GM20000 (cell line): ENCODE results near the gene SLC35D2.

Source experiments
- DNase-seq: peaks from one replicate; pipeline ENCODE4 v3.0.0; 2012; ENCODE audit warnings: low spot score
- TF ChIP-seq, protein P1 (sequence below): IDR thresholded peaks from 2 replicates; pipeline ENCODE4 v1.5.1; 2012; ENCODE audit warnings: mild to moderate bottlenecking, control low read depth; ENCODE audit errors: extremely low read depth, missing control alignments

The SLC35D2 gene

DNA sequence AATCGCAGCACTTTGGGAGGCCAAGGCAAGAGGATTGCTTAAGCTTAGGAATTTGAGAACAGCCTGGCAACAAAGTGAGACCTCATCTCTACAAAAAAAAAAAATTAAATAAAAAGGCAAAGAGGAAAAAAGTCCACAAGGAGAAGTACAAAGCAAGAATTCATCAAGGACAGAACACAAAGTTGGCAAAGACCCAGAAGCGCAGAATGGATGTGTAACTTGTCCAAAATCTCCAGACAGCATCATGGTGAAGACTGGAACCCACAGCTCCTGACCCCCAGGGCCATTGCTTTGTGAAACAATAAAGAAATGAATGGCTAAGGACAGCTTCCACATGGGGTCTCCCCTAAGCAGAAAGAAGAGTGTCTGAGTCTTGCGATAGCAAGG lies 89.4 kb downstream of the SLC35D2 start:
- TF ChIP-seq, protein P1, sequence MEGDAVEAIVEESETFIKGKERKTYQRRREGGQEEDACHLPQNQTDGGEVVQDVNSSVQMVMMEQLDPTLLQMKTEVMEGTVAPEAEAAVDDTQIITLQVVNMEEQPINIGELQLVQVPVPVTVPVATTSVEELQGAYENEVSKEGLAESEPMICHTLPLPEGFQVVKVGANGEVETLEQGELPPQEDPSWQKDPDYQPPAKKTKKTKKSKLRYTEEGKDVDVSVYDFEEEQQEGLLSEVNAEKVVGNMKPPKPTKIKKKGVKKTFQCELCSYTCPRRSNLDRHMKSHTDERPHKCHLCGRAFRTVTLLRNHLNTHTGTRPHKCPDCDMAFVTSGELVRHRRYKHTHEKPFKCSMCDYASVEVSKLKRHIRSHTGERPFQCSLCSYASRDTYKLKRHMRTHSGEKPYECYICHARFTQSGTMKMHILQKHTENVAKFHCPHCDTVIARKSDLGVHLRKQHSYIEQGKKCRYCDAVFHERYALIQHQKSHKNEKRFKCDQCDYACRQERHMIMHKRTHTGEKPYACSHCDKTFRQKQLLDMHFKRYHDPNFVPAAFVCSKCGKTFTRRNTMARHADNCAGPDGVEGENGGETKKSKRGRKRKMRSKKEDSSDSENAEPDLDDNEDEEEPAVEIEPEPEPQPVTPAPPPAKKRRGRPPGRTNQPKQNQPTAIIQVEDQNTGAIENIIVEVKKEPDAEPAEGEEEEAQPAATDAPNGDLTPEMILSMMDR, result no peak
- no peak for DNase-seq

DNA sequence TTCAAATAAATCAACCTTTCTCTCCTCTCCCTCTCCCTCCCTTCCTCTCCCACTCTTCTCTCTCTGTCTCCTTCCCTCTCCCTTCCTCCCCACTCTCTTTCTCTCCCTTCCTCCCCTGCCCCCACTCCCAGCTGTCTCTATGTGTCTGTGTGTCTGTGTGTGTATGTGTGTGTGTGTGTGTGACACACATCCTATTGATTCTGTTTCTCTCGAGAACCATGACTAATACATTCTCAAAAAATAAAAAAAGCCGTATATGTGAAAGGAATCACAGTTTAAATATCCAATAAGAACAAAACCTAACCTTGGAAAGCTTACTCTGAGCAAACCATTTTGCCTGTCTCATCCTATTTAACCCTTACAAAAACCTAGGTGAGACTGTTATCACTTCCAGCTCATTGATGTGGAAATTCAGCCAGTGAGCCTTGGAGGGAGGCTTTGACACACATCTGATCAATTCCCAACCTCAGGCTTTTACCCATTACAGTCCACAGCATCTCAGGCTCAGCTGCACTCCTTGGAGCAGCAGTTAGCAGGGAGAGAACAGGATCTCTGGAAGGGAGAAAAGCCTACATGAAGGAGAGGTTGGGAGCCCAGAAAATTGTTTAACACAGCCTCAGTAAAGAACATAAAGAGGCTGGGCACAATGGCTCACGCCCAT lies 89.9 kb downstream of the SLC35D2 start:
- DNase-seq, result no peak

DNA sequence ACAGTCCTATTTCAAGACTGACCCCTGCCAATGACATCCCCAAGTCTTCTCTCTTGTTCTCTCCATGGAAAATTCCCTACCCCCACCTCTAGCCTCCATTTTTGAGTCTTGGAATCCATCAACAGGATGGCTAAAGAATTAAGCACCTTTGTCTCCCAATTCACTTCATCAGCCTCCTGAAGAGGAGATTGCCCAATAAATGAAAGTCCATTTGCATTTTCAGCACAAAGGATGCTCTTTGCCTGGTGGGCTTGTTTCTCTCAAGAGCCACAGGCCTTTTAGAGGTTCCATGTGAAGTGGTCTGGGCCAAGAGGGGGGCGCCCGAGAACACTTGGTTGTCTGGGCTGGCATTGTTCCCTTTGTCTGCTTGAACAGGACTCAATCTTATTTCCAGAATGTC lies 94.1 kb downstream of the SLC35D2 start:
- TF ChIP-seq, protein P1, result no peak
- DNase-seq, result no peak

More for the DNA sequence above, 89.9 kb downstream of the SLC35D2 start:
- TF ChIP-seq, protein P1, result no peak

DNA sequence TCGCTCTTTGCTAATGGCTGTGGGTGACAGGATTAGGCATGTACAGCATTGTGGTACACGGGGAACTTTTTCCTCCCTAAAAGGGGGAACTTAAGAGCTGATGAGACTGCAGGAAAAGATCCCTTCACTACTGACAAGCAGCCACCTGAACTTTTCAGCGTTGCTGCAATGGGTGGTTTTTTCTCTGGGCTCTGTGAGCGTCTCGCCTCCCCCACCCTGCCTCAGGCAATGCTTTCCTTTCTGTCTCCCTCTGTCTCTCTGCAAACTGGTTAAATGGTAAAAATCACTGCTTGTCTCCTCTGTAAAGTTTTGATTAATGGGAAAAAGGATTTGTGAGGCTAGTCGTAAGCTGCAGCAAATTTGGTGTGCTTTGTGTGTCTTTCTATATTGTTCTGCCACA lies 101.9 kb downstream of the SLC35D2 start:
- DNase-seq, result no peak
- TF ChIP-seq, protein P1, result no peak

DNA sequence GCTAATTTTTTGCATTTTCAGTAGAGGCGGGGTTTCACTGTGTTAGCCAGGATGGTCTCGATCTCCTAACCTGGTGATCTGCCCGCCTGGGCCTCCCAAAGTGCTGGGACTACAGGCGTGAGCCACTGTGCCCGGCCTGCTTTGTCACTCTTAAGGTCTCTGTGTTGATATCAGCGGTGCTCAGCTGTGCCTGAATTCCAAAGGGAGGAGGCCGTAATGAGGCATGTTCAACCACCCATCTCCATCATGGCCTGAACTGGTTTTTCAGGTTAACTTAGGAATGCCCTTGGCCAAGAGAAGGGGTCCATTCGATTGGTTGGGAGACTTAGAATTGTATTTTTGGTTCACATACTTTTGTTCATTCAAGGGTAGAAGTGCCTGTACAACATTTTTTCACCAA lies 103.6 kb downstream of the SLC35D2 start:
- no peak for DNase-seq
- TF ChIP-seq, protein P1, result no peak

DNA sequence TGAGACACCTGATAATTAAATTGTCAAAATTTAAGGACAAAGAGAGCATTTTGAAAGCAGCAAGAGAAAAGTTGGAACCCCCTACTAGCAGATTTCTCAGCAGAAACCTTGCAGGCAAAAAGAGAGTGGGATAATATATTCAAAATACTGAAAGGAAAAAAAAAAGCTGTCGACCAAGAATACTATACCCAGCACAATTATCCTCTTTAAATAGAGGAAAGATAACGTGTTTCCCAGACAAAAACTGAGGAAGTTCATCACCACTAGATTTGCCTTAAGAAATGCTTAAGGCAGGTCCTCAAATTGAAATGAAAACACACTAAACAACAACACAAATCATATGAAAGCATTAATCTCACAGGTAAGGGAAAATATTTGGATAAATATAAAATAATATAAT lies 108.6 kb downstream of the SLC35D2 start:
- TF ChIP-seq, protein P1, result no peak
- no peak for DNase-seq
